G401.6 (cell line): ENCODE data around the gene TNFSF9.

Source experiments
- FAIRE-seq: peaks from 2 replicates; lab custom pipeline; 2012; peaks lifted over from hg19 to GRCh38; lab: Jason Lieb, UNC

TNFSF9 gene

GRCh38 chr19:6530386-6531162, at the start of gene TNFSF9:
Gene TNFSF9 (plus strand): TSS chr19:6531026. CDS start chr19:6531037, 11 bp downstream.
- peak; percentile 94 for FAIRE-seq

- no peak for FAIRE-seq
These were observed 49.1 kb upstream of the TNFSF9 start, which contains the start of gene DENND1C for GRCh38 chr19:6481541-6482342. Gene DENND1C (minus strand): TSS chr19:6481787. CDS start chr19:6481695, 92 bp downstream.

GRCh38 chr19:6482343-6482686, 48.5 kb upstream of the TNFSF9 start:
- no peak for FAIRE-seq

GRCh38 chr19:6483235-6483634, 47.6 kb upstream of the TNFSF9 start:
- FAIRE-seq = no peak

GRCh38 chr19:6484230-6484629, 46.6 kb upstream of the TNFSF9 start:
- no peak for FAIRE-seq

- FAIRE-seq = no peak
These were observed 46.0 kb upstream of the TNFSF9 start for GRCh38 chr19:6484831-6485230.

- no peak for FAIRE-seq
These were observed 41.4 kb upstream of the TNFSF9 start for GRCh38 chr19:6489278-6490061.

- no peak for FAIRE-seq
These were observed 40.7 kb upstream of the TNFSF9 start for GRCh38 chr19:6490134-6490533.

- no peak for FAIRE-seq
These were observed 38.8 kb upstream of the TNFSF9 start for GRCh38 chr19:6491802-6492592.

GRCh38 chr19:6494438-6495036, 36.3 kb upstream of the TNFSF9 start:
- no peak for FAIRE-seq

- FAIRE-seq = no peak
These were observed 34.9 kb upstream of the TNFSF9 start for GRCh38 chr19:6495947-6496346.

- no peak for FAIRE-seq
These were observed 32.4 kb upstream of the TNFSF9 start for GRCh38 chr19:6498294-6499036.

- FAIRE-seq = no peak
These were observed 31.6 kb upstream of the TNFSF9 start for GRCh38 chr19:6499052-6499790.

- no peak for FAIRE-seq
These were observed 29.7 kb upstream of the TNFSF9 start for GRCh38 chr19:6500837-6501739.

- FAIRE-seq = no peak
These were observed 28.8 kb upstream of the TNFSF9 start, which contains the start of gene TUBB4A for GRCh38 chr19:6501740-6502648. Gene TUBB4A (minus strand): TSS chr19:6502309. CDS start chr19:6502212, 97 bp downstream.

- no peak for FAIRE-seq
These were observed 27.2 kb upstream of the TNFSF9 start for GRCh38 chr19:6503407-6504201.
